GM23338 (cell line): ENCODE results near the gene SNX5. TPM values are rescaled to one million over a fixed set of nuclear protein-coding genes. Genes with fewer than 3 reads are reported as not detected.

Source experiments
- ATAC-seq: fragments of 200-7000 bp; cut with Tn5 transposase; 3 replicates; pipeline ENCODE4 v1.9.1; 2020
- DNase-seq: peaks from one replicate; pipeline ENCODE4 v3.0.0-alpha.2; 2015; ENCODE audit warnings: low spot score
- H2AFZ ChIP-seq: fragments of 200-600 bp; sonication (generic); 2 replicates; pipeline ENCODE4 v1.8.0; 2016; ENCODE audit warnings: antibody characterized with exemption, mild to moderate bottlenecking, moderate library complexity
- H3F3A ChIP-seq: fragments of 200-600 bp; sonication (generic); replicated peaks from 2 replicates; pipeline ENCODE4 v1.8.0; 2017; ENCODE audit warnings: antibody characterized with exemption, mixed run types, low read depth
- H3K27ac ChIP-seq: fragments of 200-600 bp; sonication (generic); 2 replicates; pipeline ENCODE4 v1.6.1; 2016; ENCODE audit warnings: low read depth
- H3K27me3 ChIP-seq: fragments of 200-600 bp; sonication (generic); 2 replicates; pipeline ENCODE4 v1.8.0; 2016; ENCODE audit warnings: mild to moderate bottlenecking, mixed run types, moderate library complexity; ENCODE audit not compliant: insufficient read depth
- H3K36me3 ChIP-seq: fragments of 200-600 bp; sonication (generic); 2 replicates; pipeline ENCODE4 v1.8.0; 2016; ENCODE audit warnings: mild to moderate bottlenecking; ENCODE audit not compliant: insufficient read depth
- H3K4me1 ChIP-seq: fragments of 200-600 bp; sonication (generic); 2 replicates; pipeline ENCODE4 v1.8.0; 2016; ENCODE audit warnings: mild to moderate bottlenecking, moderate library complexity; ENCODE audit not compliant: insufficient read depth
- H3K4me2 ChIP-seq: fragments of 200-600 bp; sonication (generic); 2 replicates; pipeline ENCODE4 v1.7.1; 2017; ENCODE audit warnings: mixed run types
- H3K4me3 ChIP-seq: fragments of 200-600 bp; sonication (generic); 2 replicates; pipeline ENCODE4 v1.6.1; 2016; ENCODE audit warnings: mixed run types
- H3K79me2 ChIP-seq: fragments of 200-600 bp; sonication (generic); replicated peaks from 2 replicates; pipeline ENCODE4 v1.8.0; 2017; ENCODE audit warnings: mild to moderate bottlenecking; ENCODE audit not compliant: insufficient read depth
- H3K9me2 ChIP-seq: fragments of 200-600 bp; sonication (generic); 2 replicates; pipeline ENCODE4 v1.8.0; 2017; ENCODE audit not compliant: insufficient read depth
- H4K20me1 ChIP-seq: fragments of 200-600 bp; sonication (generic); replicated peaks from 2 replicates; pipeline ENCODE4 v1.8.0; 2017; ENCODE audit warnings: mild to moderate bottlenecking; ENCODE audit not compliant: insufficient read depth
- H3K27ac Mint-ChIP-seq: 2 replicates; pipeline ENCODE4 v1.8.0; 2020; ENCODE audit warnings: inconsistent platforms, mild to moderate bottlenecking, moderate library complexity, mixed read lengths
- H3K27me3 Mint-ChIP-seq: 3 replicates; pipeline ENCODE4 v1.8.0; 2022; ENCODE audit warnings: low read depth, mild to moderate bottlenecking, moderate library complexity, mixed read lengths, inconsistent platforms; ENCODE audit not compliant: insufficient read depth, poor library complexity
- H3K36me3 Mint-ChIP-seq: 3 replicates; pipeline ENCODE4 v1.8.0; 2021; ENCODE audit warnings: low read depth, mild to moderate bottlenecking, inconsistent platforms, moderate library complexity, mixed read lengths
- H3K4me1 Mint-ChIP-seq: 3 replicates; pipeline ENCODE4 v1.8.0; 2020; ENCODE audit warnings: mild to moderate bottlenecking, inconsistent platforms, mixed read lengths
- H3K4me3 Mint-ChIP-seq: 3 replicates; pipeline ENCODE4 v1.8.0; 2021; ENCODE audit warnings: moderate library complexity, mild to moderate bottlenecking, inconsistent platforms, mixed read lengths
- H3K9me3 Mint-ChIP-seq: 3 replicates; pipeline ENCODE4 v1.8.0; 2020; ENCODE audit warnings: moderate library complexity, mild to moderate bottlenecking, inconsistent platforms, mixed read lengths
- POLR2AphosphoS5 ChIP-seq: IDR thresholded peaks from 2 replicates; pipeline ENCODE4 v1.6.1; 2016; ENCODE audit warnings: antibody characterized with exemption, low read depth
- STAT1 ChIP-seq: IDR thresholded peaks from one replicate; pipeline ENCODE4 v1.6.1; 2016; ENCODE audit warnings: antibody characterized with exemption; ENCODE audit not compliant: unreplicated experiment
- polyA plus RNA-seq: library from polyadenylated mRNA; unstranded; fragments of >200 nt; fragmentation: Nextera tagmentation; extraction: Ambion mirVana; gene quantifications from 2 replicates; pipeline ENCODE4 v1.2.1, GENCODE V29; 2016
- total RNA-seq: library from RNA; depleted of rRNA; stranded (reverse); fragments of >200 nt; shearing (Covaris generic); gene quantifications from 2 replicates; pipeline ENCODE4 v1.2.3, GENCODE V29; 2014
- TF ChIP-seq, protein P1 (sequence below): IDR thresholded peaks from 2 replicates; pipeline ENCODE4 v1.6.1; 2016; ENCODE audit warnings: antibody characterized with exemption
- TF ChIP-seq, protein P2 (sequence below): fragments of 250-450 bp; sonication (Bioruptor Pico); IDR thresholded peaks from 2 replicates; pipeline ENCODE4 v1.5.0; 2020; ENCODE audit warnings: mild to moderate bottlenecking, moderate library complexity

Gene SNX5
- total and polyA plus RNA-seq, 2 experiments from 2014 or later: 167 to 287 TPM

DNA sequence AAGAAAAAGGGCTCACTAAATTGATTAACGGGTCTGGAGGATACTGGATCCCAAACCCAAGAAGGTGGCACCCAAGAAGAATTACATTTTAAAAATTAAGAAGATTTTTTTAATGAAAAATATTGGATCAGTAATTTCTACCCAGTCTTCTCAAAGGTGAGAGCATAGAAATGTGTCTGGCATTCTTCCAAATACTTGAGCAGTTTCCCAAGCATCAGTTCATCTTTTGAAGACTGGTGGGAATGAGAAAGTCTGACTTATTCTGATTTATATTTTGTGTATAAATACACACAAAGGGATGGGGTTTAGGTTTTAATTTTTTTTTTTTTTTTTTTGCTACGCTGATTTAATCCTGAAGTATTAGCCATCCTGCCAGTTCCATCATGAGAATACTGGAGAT, 3.5 kb upstream of the SNX5 start:
- ATAC-seq (no peak), DNase-seq (no peak)
- H3K4me2 ChIP-seq: peak overlapping the region; percentile 92
- H2AFZ ChIP-seq: no peak overlapping the region
- Mint-ChIP-seq H3K4me3 (peak overlapping the region; percentile 84), H3K27me3 (peaks cover 16% of the 10 kb centered on the region), H3K27ac (peak overlapping the region; percentile 90; the same call in 1 of the 2 replicates), H3K36me3 (peaks cover 72% of the 10 kb centered on the region), H3K4me1 (peaks cover 34% of the 10 kb centered on the region), H3K9me3 (peaks cover 5% of the 10 kb centered on the region; the same call in 2 of the 3 replicates)
- no peak for TF ChIP-seq POLR2AphosphoS5
- no peak for TF ChIP-seq STAT1
- TF ChIP-seq, protein P1, sequence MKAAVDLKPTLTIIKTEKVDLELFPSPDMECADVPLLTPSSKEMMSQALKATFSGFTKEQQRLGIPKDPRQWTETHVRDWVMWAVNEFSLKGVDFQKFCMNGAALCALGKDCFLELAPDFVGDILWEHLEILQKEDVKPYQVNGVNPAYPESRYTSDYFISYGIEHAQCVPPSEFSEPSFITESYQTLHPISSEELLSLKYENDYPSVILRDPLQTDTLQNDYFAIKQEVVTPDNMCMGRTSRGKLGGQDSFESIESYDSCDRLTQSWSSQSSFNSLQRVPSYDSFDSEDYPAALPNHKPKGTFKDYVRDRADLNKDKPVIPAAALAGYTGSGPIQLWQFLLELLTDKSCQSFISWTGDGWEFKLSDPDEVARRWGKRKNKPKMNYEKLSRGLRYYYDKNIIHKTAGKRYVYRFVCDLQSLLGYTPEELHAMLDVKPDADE: no peak
- TF ChIP-seq, protein P2, sequence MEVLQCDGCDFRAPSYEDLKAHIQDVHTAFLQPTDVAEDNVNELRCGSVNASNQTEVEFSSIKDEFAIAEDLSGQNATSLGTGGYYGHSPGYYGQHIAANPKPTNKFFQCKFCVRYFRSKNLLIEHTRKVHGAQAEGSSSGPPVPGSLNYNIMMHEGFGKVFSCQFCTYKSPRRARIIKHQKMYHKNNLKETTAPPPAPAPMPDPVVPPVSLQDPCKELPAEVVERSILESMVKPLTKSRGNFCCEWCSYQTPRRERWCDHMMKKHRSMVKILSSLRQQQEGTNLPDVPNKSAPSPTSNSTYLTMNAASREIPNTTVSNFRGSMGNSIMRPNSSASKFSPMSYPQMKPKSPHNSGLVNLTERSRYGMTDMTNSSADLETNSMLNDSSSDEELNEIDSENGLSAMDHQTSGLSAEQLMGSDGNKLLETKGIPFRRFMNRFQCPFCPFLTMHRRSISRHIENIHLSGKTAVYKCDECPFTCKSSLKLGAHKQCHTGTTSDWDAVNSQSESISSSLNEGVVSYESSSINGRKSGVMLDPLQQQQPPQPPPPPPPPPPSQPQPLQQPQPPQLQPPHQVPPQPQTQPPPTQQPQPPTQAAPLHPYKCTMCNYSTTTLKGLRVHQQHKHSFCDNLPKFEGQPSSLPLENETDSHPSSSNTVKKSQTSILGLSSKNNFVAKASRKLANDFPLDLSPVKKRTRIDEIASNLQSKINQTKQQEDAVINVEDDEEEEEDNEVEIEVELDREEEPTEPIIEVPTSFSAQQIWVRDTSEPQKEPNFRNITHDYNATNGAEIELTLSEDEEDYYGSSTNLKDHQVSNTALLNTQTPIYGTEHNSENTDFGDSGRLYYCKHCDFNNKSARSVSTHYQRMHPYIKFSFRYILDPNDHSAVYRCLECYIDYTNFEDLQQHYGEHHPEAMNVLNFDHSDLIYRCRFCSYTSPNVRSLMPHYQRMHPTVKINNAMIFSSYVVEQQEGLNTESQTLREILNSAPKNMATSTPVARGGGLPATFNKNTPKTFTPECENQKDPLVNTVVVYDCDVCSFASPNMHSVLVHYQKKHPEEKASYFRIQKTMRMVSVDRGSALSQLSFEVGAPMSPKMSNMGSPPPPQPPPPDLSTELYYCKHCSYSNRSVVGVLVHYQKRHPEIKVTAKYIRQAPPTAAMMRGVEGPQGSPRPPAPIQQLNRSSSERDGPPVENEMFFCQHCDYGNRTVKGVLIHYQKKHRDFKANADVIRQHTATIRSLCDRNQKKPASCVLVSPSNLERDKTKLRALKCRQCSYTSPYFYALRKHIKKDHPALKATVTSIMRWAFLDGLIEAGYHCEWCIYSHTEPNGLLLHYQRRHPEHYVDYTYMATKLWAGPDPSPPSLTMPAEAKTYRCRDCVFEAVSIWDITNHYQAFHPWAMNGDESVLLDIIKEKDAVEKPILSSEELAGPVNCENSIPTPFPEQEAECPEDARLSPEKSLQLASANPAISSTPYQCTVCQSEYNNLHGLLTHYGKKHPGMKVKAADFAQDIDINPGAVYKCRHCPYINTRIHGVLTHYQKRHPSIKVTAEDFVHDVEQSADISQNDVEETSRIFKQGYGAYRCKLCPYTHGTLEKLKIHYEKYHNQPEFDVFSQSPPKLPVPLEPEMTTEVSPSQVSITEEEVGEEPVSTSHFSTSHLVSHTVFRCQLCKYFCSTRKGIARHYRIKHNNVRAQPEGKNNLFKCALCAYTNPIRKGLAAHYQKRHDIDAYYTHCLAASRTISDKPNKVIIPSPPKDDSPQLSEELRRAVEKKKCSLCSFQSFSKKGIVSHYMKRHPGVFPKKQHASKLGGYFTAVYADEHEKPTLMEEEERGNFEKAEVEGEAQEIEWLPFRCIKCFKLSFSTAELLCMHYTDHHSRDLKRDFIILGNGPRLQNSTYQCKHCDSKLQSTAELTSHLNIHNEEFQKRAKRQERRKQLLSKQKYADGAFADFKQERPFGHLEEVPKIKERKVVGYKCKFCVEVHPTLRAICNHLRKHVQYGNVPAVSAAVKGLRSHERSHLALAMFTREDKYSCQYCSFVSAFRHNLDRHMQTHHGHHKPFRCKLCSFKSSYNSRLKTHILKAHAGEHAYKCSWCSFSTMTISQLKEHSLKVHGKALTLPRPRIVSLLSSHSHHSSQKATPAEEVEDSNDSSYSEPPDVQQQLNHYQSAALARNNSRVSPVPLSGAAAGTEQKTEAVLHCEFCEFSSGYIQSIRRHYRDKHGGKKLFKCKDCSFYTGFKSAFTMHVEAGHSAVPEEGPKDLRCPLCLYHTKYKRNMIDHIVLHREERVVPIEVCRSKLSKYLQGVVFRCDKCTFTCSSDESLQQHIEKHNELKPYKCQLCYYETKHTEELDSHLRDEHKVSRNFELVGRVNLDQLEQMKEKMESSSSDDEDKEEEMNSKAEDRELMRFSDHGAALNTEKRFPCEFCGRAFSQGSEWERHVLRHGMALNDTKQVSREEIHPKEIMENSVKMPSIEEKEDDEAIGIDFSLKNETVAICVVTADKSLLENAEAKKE (CRISPR knock-in tag): no peak
- peaks cover 96% of the 10 kb centered on the region for H3K79me2 ChIP-seq
- no peaks in the 10 kb centered on the region for H3F3A ChIP-seq
- peaks cover 19% of the 10 kb centered on the region; the same call in 1 of the 2 replicates for H4K20me1 ChIP-seq
- H3K27ac ChIP-seq: peak overlapping the region; percentile 40; the same call in 1 of the 2 replicates
- peak overlapping the region; percentile 70 for H3K4me3 ChIP-seq
- no peaks in the 10 kb centered on the region for H3K27me3 ChIP-seq
- no peaks in the 10 kb centered on the region for H3K9me2 ChIP-seq
- H3K36me3 ChIP-seq: peaks cover 7% of the 10 kb centered on the region
- H3K4me1 ChIP-seq: peaks cover 31% of the 10 kb centered on the region
